MM.1S (cell line): ENCODE results near the gene SLC7A9.

Experiments
- EZH2 ChIP-seq: fragments of 300-600 bp; sonication (generic); optimal IDR thresholded peaks from 2 replicates; pipeline ENCODE3; 2017; ENCODE audit warnings: low read depth, mild to moderate bottlenecking, antibody characterized with exemption, low read length, mixed read lengths
- EZH2phosphoT487 ChIP-seq: fragments of 300-600 bp; sonication (generic); IDR thresholded peaks from 2 replicates; pipeline ENCODE4 v1.6.1; 2018; ENCODE audit warnings: antibody characterized with exemption, low read length
- TF ChIP-seq, protein P1 (sequence below): fragments of 300-600 bp; sonication (generic); IDR thresholded peaks from 2 replicates; pipeline ENCODE4 v1.5.1; 2016; ENCODE audit warnings: antibody characterized with exemption, low read length, mixed read lengths

DNA sequence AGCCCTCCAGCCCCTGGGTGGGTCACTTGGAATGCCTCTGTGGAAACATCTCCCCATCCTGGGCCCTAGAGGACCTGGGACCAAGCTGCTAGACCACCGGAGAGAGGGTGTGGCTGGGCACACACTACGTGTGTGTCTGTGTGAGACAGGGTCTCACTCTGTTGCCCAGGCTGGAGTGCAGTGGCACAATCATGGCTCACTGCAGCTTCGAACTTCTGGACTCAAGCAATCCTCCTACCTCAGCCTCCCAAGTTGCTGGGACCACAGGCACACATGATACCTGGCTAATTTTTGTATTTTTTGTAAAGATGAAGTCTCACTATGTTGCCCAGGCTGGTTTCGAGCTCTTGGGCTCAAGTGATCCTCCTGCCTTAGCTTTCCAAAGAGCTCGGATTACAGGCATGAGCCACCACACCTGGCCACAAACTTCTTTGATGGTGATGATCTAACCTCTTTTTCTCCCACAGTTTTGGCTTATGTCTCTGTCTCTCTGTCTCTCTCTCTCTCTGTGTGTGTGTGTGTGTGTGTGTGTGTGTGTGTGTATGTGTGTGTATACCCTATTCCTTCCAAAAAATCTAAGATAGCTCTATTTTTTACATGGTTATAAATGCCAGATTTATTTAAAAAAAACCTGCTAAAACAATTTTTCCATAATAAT, 32.1 kb upstream of the SLC7A9 start:
- TF ChIP-seq, protein P1, sequence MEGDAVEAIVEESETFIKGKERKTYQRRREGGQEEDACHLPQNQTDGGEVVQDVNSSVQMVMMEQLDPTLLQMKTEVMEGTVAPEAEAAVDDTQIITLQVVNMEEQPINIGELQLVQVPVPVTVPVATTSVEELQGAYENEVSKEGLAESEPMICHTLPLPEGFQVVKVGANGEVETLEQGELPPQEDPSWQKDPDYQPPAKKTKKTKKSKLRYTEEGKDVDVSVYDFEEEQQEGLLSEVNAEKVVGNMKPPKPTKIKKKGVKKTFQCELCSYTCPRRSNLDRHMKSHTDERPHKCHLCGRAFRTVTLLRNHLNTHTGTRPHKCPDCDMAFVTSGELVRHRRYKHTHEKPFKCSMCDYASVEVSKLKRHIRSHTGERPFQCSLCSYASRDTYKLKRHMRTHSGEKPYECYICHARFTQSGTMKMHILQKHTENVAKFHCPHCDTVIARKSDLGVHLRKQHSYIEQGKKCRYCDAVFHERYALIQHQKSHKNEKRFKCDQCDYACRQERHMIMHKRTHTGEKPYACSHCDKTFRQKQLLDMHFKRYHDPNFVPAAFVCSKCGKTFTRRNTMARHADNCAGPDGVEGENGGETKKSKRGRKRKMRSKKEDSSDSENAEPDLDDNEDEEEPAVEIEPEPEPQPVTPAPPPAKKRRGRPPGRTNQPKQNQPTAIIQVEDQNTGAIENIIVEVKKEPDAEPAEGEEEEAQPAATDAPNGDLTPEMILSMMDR = no peak
- TF ChIP-seq EZH2phosphoT487 (no peak), EZH2 (no peak)
